Hepatocyte (in vitro differentiated cells): ENCODE data around the gene PSMD11.

Source experiments
- CTCF ChIP-seq: fragments of 200-600 bp; sonication (generic); IDR thresholded peaks from 2 replicates; pipeline ENCODE4 v1.5.1; 2016; ENCODE audit warnings: antibody characterized with exemption, mild to moderate bottlenecking; ENCODE audit not compliant: poor library complexity
- EZH2 ChIP-seq: fragments of 200-600 bp; sonication (generic); IDR thresholded peaks from 2 replicates; pipeline ENCODE4 v1.6.1; 2016; ENCODE audit warnings: antibody characterized with exemption, mild to moderate bottlenecking, borderline replicate concordance

- no peak for TF ChIP-seq CTCF
- no peak for TF ChIP-seq EZH2
Observed at GRCh38 chr17:32493571-32493970, 49.3 kb downstream of the PSMD11 start.
